GM13976 (cell line): Measurements from ENCODE around the gene RDH8.
A peak's percentile ranks its signal among the peaks of the same experiment; 100 is the strongest.

Source experiments
- DNase-seq: peaks from one replicate; pipeline ENCODE4 v3.0.0; 2012; ENCODE audit warnings: low spot score
- CTCF ChIP-seq: IDR thresholded peaks from 2 replicates; pipeline ENCODE4 v1.5.1; 2012; ENCODE audit warnings: borderline replicate concordance, mild to moderate bottlenecking; ENCODE audit not compliant: insufficient read depth; ENCODE audit errors: extremely low read depth, missing control alignments, control extremely low read depth
- in situ Hi-C: fragments of 300-500 bp; cut with MboI; formaldehyde crosslinking; loops from one replicate; pipeline ENCODE4 v1.12.0; 2022; ENCODE audit warnings: low sequenced_read_pairs, mixed read lengths, inconsistent platforms; ENCODE audit not compliant: unreplicated experiment

RDH8 gene

GRCh38 chr19:10004617-10005016, 8.7 kb upstream of the RDH8 start:
- TF ChIP-seq CTCF: no peak
- DNase-seq: no peak
- in situ Hi-C loops: no loop called here

- peak; percentile 46 for DNase-seq
- no peak for TF ChIP-seq CTCF
- in situ Hi-C loops: no loop called here
Observed at GRCh38 chr19:10005632-10006334, 7.5 kb upstream of the RDH8 start.

GRCh38 chr19:10006335-10006708, 7.0 kb upstream of the RDH8 start:
- in situ Hi-C loops: no loop called here
- DNase-seq: no peak
- TF ChIP-seq CTCF: no peak

GRCh38 chr19:10006752-10007323, 6.4 kb upstream of the RDH8 start:
- TF ChIP-seq CTCF: no peak
- in situ Hi-C loops: no loop called here
- no peak for DNase-seq

GRCh38 chr19:10007371-10008183, 5.7 kb upstream of the RDH8 start:
- no peak for TF ChIP-seq CTCF
- in situ Hi-C loops: no loop called here
- no peak for DNase-seq

- no peak for TF ChIP-seq CTCF
- no peak for DNase-seq
- in situ Hi-C loops: no loop called here
Observed at GRCh38 chr19:10008184-10008765, 5.0 kb upstream of the RDH8 start.
